ENCODE results near the gene FGFRL1. TPM values are rescaled to one million over a fixed set of nuclear protein-coding genes. Genes with fewer than 3 reads are reported as not detected.

Gene FGFRL1, protein sequence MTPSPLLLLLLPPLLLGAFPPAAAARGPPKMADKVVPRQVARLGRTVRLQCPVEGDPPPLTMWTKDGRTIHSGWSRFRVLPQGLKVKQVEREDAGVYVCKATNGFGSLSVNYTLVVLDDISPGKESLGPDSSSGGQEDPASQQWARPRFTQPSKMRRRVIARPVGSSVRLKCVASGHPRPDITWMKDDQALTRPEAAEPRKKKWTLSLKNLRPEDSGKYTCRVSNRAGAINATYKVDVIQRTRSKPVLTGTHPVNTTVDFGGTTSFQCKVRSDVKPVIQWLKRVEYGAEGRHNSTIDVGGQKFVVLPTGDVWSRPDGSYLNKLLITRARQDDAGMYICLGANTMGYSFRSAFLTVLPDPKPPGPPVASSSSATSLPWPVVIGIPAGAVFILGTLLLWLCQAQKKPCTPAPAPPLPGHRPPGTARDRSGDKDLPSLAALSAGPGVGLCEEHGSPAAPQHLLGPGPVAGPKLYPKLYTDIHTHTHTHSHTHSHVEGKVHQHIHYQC
- polyA plus RNA-seq (2011; rRNA removed) = 4.7 and 8.3 TPM in 2 replicates
- 26.5 and 32.6 TPM in 2 replicates for polyA plus RNA-seq (2012; cell fraction: cytosol; rRNA removed)
- 32.5 and 64.4 TPM in 2 replicates for polyA plus RNA-seq (2012; cell fraction: nucleus; rRNA removed)
- polyA plus RNA-seq (2017; fragmentation: RNase III; extraction: RNeasy Plus Mini Kit Qiagen cat#74134 plus additional on column Dnase treatment) = 11.2 to 11.4 TPM (median 11.2 TPM) in 3 replicates
- polyA minus RNA-seq (2011; rRNA and poly(A)+ RNA removed) = 40.2 and 49.5 TPM in 2 replicates

GRCh38 chr4:1011022-1011665 is at the start of gene FGFRL1:
Gene FGFRL1, plus strand, starts transcription at chr4:1011626. Its CDS starts 860 bp downstream, at chr4:1012486.
- Histone ChIP-seq H3K9me3 (no peaks in the 10 kb centered on the region), H3K4me3 (peak within 1 kb of the TSS; percentile 73), H3K4me2 (peak within 1 kb of the TSS; percentile 95), H3K27ac (peak within 1 kb of the TSS; percentile 70 to 94), H3K4me1 (peaks cover 9% of the 10 kb centered on the region)
- peak; percentile 69 to 85 for DNase-seq (ENCODE audit: low read depth in 1 of 2, low spot score in 1 of 2)
- peak; percentile 48 to 67 for ATAC-seq
- no CpG with 5 or more reads among the region's 89 CpGs for WGBS (ENCODE audit: missing lambda C conversion rate)
- TF ChIP-seq HES2 (IDR thresholded peaks at IDR 0.05) (no peak), HEYL (CRISPR knock-in tag; IDR thresholded peaks at IDR 0.05) (no peak), HOXB13 (CRISPR knock-in tag; IDR thresholded peaks at IDR 0.05; ENCODE audit: low read depth) (no peak), RFX5 (IDR thresholded peaks at IDR 0.05) (no peak)
- CTCF ChIA-PET = interaction anchor here (1.2 kb wide), 2 partner anchors 62 to 345 kb away, joined by 3 read pairs; no protein-coding TSS in a partner anchor
- no peak for FAIRE-seq
- POLR2A ChIA-PET = no interaction called here

- Histone ChIP-seq H3K27ac (no peak overlapping the region), H3K4me1 (no peaks in the 10 kb centered on the region), H3K4me2 (no peak overlapping the region), H3K4me3 (no peak overlapping the region), H3K9me3 (no peaks in the 10 kb centered on the region)
- FAIRE-seq = no peak
- CTCF ChIA-PET = interaction anchor here (0.6 kb wide), 1 partner anchor 105 kb away, joined by 3 read pairs; no protein-coding TSS in a partner anchor
- 99% methylated on average over 12 of the region's 54 CpGs for WGBS (ENCODE audit: missing lambda C conversion rate)
- no peak for DNase-seq (ENCODE audit: low read depth in 1 of 2, low spot score in 1 of 2)
- ATAC-seq = no peak
- TF ChIP-seq GATA3 (IDR thresholded peaks at IDR 0.05; ENCODE audit: borderline replicate concordance) (no peak), NR3C1 (IDR thresholded peaks at IDR 0.05) (no peak), MAFK (IDR thresholded peaks at IDR 0.05; ENCODE audit: partially characterized antibody) (no peak), EP300 (IDR thresholded peaks at IDR 0.05) (no peak), HOXB13 (CRISPR knock-in tag; IDR thresholded peaks at IDR 0.05; ENCODE audit: low read depth) (no peak), JUNB (IDR thresholded peaks at IDR 0.05) (no peak), RARB (CRISPR knock-in tag; IDR thresholded peaks at IDR 0.05) (no peak), RNF2 (IDR thresholded peaks at IDR 0.05; ENCODE audit: borderline replicate concordance, low read depth) (no peak), HES2 (IDR thresholded peaks at IDR 0.05) (no peak), FOXS1 (CRISPR knock-in tag; IDR thresholded peaks at IDR 0.05) (no peak), TFCP2L1 (CRISPR knock-in tag; IDR thresholded peaks at IDR 0.05) (no peak), RFX5 (IDR thresholded peaks at IDR 0.05) (no peak), MAZ (IDR thresholded peaks at IDR 0.05; ENCODE audit: borderline replicate concordance, low read depth, low read length) (no peak)
- TF ChIP-seq, protein P1, sequence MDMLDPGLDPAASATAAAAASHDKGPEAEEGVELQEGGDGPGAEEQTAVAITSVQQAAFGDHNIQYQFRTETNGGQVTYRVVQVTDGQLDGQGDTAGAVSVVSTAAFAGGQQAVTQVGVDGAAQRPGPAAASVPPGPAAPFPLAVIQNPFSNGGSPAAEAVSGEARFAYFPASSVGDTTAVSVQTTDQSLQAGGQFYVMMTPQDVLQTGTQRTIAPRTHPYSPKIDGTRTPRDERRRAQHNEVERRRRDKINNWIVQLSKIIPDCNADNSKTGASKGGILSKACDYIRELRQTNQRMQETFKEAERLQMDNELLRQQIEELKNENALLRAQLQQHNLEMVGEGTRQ (IDR thresholded peaks at IDR 0.05) = no peak
- TF ChIP-seq, protein P2, sequence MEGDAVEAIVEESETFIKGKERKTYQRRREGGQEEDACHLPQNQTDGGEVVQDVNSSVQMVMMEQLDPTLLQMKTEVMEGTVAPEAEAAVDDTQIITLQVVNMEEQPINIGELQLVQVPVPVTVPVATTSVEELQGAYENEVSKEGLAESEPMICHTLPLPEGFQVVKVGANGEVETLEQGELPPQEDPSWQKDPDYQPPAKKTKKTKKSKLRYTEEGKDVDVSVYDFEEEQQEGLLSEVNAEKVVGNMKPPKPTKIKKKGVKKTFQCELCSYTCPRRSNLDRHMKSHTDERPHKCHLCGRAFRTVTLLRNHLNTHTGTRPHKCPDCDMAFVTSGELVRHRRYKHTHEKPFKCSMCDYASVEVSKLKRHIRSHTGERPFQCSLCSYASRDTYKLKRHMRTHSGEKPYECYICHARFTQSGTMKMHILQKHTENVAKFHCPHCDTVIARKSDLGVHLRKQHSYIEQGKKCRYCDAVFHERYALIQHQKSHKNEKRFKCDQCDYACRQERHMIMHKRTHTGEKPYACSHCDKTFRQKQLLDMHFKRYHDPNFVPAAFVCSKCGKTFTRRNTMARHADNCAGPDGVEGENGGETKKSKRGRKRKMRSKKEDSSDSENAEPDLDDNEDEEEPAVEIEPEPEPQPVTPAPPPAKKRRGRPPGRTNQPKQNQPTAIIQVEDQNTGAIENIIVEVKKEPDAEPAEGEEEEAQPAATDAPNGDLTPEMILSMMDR (IDR thresholded peaks at IDR 0.05) = no peak
- POLR2A ChIA-PET = no interaction called here
Observed at GRCh38 chr4:962231-963208, 48.9 kb upstream of the FGFRL1 start.
